Measurements from ENCODE around the gene RELA. TPM values are rescaled to one million over a fixed set of nuclear protein-coding genes. Genes with fewer than 3 reads are reported as not detected.

RELA gene
- total and polyA plus RNA-seq, 2 of the 13 experiments (the other 11 are each of a cell fraction or from before 2014, with no cell fraction given) = 21.4 to 40.5 TPM

GRCh38 chr11:65695459-65696241 lies 32.9 kb upstream of the RELA start (continued):
- peak; percentile 87 for TF ChIP-seq PATZ1 (CRISPR knock-in tag; IDR thresholded peaks at IDR 0.05)

- CTCF ChIA-PET (ENCODE audit: low intra/inter-chr PET ratio, low total read pairs) = no interaction called here
- BruUV-seq (replicated peaks) = no TSS peak
- no peak overlapping the region for H3K27ac ChIP-seq (ENCODE audit: extremely low read length, insufficient read depth, low read length)
- FAIRE-seq (no peak), DNase-seq (ENCODE audit: low spot score) (no peak), ATAC-seq (no peak)
- no peak overlapping the region for H3K4me2 ChIP-seq (ENCODE audit: low read depth, low read length)
- no peaks in the 10 kb centered on the region for H3K36me3 ChIP-seq (replicated peaks in 1 of 2; ENCODE audit: control insufficient read depth in 1 of 2, insufficient read depth in 2 of 2, low read length in 2 of 2)
- H3K9me3 ChIP-seq (ENCODE audit: low read length) = no peaks in the 10 kb centered on the region
- peaks cover 0 to 11% of the 10 kb centered on the region in 2 experiments; a peak in 2 of 5 replicates for H3K27me3 ChIP-seq (ENCODE audit: control insufficient read depth in 1 of 2, insufficient read depth in 2 of 2, low read length in 2 of 2)
- H3K4me1 ChIP-seq (ENCODE audit: insufficient read depth, low read length) = peaks cover 15% of the 10 kb centered on the region
- no peak for TF ChIP-seq ZNF362 (CRISPR knock-in tag; IDR thresholded peaks at IDR 0.05; ENCODE audit: borderline replicate concordance)
- TF ChIP-seq SRSF4 (IDR thresholded peaks at IDR 0.05; ENCODE audit: low read depth, low read length, poor library complexity, severe bottlenecking) = no peak
- no peak for TF ChIP-seq ZNF749 (CRISPR knock-in tag; IDR thresholded peaks at IDR 0.05; ENCODE audit: borderline replicate concordance)
- TF ChIP-seq RFX1 (IDR thresholded peaks at IDR 0.05) = no peak
- no peak for TF ChIP-seq ZNF660 (CRISPR knock-in tag; IDR thresholded peaks at IDR 0.05; ENCODE audit: borderline replicate concordance, low read depth)
- TF ChIP-seq DR1 (CRISPR knock-in tag; IDR thresholded peaks at IDR 0.05) = no peak
- no peak for TF ChIP-seq KDM3A (CRISPR knock-in tag; IDR thresholded peaks at IDR 0.05; ENCODE audit: low read depth)
- no peak for TF ChIP-seq SAFB2 (CRISPR knock-in tag; IDR thresholded peaks at IDR 0.05; ENCODE audit: borderline replicate concordance, low read depth)
- TF ChIP-seq ATF3 (CRISPR knock-in tag; IDR thresholded peaks at IDR 0.05) = no peak
- no peak for TF ChIP-seq RAD21 (CRISPR knock-in tag; IDR thresholded peaks at IDR 0.05)
- no peak for TF ChIP-seq ZNF644 (CRISPR knock-in tag; IDR thresholded peaks at IDR 0.05; ENCODE audit: low read depth)
- TF ChIP-seq KLF9 (CRISPR knock-in tag; IDR thresholded peaks at IDR 0.05; ENCODE audit: low read depth) = no peak
- no peak for TF ChIP-seq ZNF703 (CRISPR knock-in tag; IDR thresholded peaks at IDR 0.05; ENCODE audit: borderline replicate concordance)
- TF ChIP-seq ZNF740 (CRISPR knock-in tag; IDR thresholded peaks at IDR 0.05) = no peak
- TF ChIP-seq KLF16 (CRISPR knock-in tag; IDR thresholded peaks at IDR 0.05) = no peak
- H3K4me3 ChIP-seq (replicated peaks in 1 of 3; ENCODE audit: insufficient read depth in 1 of 3, low read depth in 2 of 3, low read length in 3 of 3) = no peak overlapping the region
- in situ Hi-C loops (cut with HindIII; ENCODE audit: extremely low pct_ligation_motif_present, low pct_unique_long_range_greater_than_20kb) (no loop called here), intact Hi-C loops (cut with micrococcal nuclease; ENCODE audit: unreplicated experiment) (no loop called here)
- no peaks in the 10 kb centered on the region for H3K79me2 ChIP-seq (ENCODE audit: insufficient read depth, low read length)
- WGBS (ENCODE audit: low lambda C conversion rate) = 61% methylated on average over 11 of the region's 11 CpGs
- no peak overlapping the region for H2AFZ ChIP-seq (ENCODE audit: low read length)
- no peak overlapping the region for H3K9ac ChIP-seq (ENCODE audit: insufficient read depth, low read depth, low read length)
- H4K20me1 ChIP-seq (ENCODE audit: insufficient read depth, low read length) = no peaks in the 10 kb centered on the region
- POLR2A ChIA-PET = no interaction called here
Observed at GRCh38 chr11:65692367-65692766, 29.7 kb upstream of the RELA start.

Data from HepG2 (cell line).